NCI-H510A treated with DMSO at 0.1 percent for 48 hours (cell line): ENCODE results near the gene SPATA2L.
"Not testable (repeated sequence)": the region's sequence is repeated elsewhere in the genome, so short reads cannot be mapped to it uniquely, and the experiment has no call there.

Experiments used
- DNase-seq: peaks from one replicate; lab custom pipeline; 2025; lab: John Stamatoyannopoulos, UW

SPATA2L gene

DNA sequence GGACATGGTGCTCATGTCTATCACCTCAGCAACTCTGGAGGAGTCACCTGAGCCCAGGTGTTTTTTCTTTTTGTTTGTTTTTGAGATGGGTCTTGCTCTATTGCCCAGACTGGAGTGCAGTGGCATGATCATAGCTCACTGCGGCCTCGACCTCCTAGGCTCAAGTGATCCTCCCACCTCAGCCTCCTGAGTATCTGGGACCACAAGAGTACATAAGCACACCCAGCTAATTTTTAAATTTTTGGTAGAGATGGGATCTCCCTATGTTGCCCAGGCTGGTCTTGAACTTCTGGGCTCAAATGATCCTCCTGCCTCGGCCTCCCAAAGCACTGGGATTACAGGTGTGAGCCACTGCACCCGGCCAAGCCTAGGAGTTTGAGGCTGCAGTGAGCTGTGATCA lies 11.9 kb downstream of the SPATA2L start:
- DNase-seq: not testable (repeated sequence)

DNA sequence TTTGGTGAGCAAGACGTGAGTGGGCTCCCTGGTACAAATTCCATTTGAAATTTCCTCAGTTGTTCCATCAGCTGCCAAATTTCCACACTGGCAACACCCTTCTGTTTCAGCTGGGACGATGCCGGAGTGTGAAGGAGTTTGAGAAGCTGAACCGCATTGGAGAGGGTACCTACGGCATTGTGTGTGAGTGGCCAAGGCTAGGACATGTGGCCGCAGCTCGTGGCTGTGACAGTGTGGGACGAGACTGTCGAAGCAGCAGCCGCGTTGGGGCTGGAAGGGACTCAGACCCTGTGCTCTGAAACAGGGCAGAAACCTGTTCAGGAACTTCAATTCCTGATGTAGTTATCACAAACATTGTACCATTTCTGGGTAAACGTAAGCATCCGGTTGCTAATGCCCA lies 12.4 kb downstream of the SPATA2L start:
- DNase-seq: no peak

GRCh38 chr16:89688395-89688794 lies 13.1 kb downstream of the SPATA2L start:
- no peak for DNase-seq

- DNase-seq: no peak
These were observed 14.2 kb downstream of the SPATA2L start for GRCh38 chr16:89687092-89687940.

GRCh38 chr16:89686520-89687091 lies 14.9 kb downstream of the SPATA2L start, which contains the start of gene CDK10:
Gene CDK10, plus strand, starts transcription at chr16:89686689. Its CDS starts 22 bp downstream, at chr16:89686711.
- peak; percentile 57 for DNase-seq

DNA sequence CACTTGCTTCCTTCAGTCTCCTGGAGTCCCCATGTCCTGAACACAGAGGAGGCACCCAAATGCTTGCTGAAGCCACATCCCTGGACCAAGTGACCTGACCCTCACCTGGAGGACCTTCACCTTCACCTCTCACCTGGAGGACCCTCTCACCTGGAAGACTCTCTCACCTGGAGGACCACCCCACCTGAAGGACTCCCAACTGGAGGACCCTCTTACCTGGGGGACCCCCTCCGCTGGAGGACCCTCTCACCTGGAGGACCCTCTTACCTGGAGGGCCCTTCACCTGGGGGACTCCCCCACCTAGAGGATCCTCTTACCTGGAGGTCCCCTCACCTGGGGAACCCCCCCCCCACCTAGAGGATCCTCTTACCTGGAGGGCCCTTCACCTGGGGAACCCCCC lies 15.6 kb downstream of the SPATA2L start:
- DNase-seq: no peak

DNA sequence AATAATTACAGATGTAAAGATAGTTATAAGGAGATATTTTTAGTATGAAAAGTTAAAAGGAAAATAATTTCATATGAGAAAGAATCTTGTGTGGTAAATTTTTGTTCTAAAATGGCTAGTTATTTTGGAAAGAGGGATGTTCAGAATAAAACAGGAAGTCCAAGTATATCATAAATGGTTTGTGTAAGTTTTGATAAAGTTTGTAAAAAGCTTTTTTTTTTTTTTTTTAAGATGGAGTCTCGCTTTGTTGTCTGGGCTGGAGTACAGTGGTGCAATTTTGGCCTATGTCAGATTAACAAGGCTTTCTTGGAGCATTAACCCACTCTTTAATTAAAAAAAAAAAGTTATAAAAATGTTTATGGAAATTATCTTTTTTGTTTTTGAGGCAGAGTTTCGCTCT lies 23.2 kb downstream of the SPATA2L start:
- no peak for DNase-seq

GRCh38 chr16:89672177-89672941 lies 29.1 kb downstream of the SPATA2L start:
- DNase-seq: no peak

DNA sequence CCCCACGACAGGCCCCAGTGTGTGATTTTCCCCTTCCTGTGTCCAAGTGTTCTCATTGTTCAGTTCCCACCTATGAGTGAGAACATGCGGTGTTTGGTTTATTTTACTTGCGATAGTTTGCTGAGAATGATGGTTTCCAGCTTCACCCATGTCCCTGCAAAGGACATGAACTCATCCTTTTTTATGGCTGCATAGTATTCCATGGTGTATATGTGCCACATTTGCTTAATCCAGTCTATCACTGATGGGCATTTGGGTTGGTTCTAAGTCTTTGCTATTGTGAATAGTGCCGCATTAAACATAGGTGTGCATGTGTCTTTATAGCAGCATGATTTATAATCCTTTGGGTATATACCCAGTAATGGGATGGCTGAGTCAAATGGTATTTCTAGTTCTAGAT lies 29.9 kb downstream of the SPATA2L start:
- DNase-seq: not testable (repeated sequence)

DNA sequence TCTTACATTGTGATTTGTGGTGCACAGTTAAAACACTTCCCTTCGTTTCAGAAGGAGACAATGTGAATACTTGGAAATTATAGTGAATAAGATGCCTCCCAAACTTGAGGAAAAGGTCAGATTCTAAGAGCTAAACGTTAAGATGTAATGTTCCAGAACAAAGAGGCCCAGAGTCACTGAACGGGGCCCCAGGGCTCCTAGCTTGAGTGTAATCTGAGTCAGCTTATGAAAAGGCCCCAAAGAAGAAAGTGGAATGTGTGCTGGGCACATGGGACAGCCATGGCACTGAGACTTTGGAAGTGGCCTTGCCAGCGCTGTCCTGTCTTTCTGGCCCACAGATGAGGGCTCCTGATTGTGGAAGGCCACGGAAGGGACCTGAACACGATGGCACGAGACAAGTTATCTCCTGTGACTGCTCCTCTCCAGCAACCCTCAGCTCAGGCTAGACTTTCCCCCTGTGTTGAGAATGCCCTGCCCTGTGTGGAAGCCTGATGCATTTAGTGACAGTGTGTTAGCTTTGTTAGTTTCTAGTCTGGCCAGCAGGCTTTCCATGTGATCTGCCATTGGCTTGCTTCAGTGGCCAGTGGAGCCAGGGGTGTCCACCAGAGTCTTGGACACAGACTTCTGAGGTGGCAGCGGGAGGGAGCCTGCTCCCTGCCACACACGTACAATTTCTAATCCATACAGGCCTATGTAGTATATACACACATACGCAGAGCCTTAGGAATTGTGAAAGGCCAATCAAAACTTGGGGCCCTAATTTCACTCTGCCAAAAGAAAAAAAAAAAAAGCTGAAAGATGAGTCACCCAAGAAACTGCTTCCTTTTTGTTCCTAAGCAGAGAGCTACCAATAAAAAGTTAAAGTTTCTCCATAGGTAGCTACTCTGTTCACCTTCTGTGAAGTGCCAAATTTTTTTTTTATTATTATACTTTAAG lies 30.7 kb downstream of the SPATA2L start:
- DNase-seq: no peak

DNA sequence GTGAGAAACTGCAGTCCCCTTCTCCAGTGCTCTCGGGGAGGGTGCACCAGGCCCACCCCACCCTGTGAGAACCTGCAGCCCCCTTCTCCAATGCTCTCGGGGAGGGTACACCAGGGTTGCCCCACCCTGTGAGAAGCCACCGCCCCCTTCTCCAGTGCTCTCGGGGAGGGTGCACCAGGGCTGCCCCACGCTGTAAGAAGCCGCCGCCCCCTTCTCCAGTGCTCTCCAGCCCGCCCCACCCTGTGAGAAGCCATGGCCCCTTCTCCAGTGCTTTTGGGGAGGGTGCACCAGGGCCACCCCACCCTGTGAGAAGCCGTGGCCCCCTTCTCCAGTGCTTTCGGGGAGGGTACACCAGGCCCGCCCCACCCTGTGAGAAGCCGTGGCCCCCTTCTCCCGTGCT lies 31.8 kb downstream of the SPATA2L start:
- no peak for DNase-seq

- no peak for DNase-seq
These were observed 32.7 kb downstream of the SPATA2L start for GRCh38 chr16:89668790-89669158.

DNA sequence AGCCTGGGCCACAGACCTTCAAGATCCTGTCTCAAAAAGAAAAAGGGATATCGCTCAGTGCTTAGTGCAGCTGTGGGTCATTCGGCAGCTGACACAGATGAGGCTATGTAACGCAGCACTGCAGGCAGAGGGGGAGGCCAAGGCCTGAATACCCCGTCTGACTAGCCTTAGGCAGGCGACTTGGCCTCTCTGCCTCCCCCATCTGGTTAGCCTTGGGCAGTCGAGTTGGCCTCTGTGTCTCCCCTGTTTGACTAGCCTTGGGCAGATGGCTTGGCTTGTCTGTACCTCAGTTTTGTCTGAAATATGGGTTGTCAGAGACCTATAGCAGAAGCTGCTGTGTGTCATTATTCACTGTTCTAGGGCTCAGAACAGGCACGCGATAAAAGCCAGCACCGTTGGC lies 33.9 kb downstream of the SPATA2L start:
- DNase-seq: no peak

DNA sequence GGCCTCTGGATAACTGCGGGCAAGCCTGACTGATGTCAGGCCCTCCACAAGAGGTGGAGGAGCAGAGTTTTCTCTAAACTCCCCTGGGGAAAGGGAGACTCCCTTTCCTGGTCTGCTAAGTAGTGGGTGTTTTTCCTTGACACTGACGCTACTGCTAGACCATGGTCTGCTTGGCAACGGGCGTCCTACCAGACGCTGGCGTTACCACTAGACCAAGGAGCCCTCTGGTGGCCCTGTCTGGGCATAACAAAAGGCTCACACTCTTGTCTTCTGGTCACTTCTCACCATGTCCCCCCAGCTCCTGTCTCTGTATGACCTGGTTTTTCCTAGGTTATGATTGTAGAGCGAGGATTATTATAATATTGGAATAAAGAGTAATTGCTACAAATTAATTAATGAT lies 34.5 kb downstream of the SPATA2L start:
- not testable (repeated sequence) for DNase-seq

DNA sequence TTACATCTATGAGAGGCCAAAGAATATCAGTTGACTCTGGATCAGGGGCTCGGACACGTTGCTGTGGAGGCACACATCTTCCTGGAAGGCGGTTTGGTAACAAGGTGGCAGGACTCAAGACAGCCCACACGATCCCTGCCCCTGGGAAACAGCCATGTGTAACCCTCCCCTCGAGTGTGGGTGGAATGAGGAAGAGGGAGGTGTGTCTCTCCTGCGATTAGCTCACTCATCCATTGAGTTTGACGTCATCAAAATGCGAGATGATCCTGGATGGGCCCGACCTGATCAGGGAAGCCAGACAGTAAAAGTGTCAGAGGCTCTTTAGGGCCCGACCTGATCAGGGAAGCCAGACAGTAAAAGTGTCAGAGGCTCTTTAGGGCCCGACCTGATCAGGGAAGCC lies 37.3 kb downstream of the SPATA2L start:
- not testable (repeated sequence) for DNase-seq

DNA sequence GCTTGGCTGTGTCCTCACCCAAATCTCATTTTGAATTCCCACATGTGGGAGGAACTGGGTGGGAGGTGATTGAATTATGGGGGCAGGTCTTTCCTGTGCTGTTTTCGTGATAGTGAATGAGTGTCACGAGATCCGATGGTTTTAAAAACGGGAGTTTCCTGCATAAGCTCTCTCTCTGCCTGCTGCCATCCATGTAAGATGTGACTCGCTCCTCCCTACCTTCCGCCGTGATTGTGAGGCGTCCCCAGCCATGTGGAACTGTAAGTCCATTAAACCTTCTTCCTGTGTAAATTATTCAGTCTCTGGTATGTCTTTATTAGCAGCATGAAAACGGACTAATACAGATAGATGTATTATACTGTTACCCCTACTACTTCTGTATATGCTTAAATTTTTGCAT lies 40.3 kb downstream of the SPATA2L start:
- no peak for DNase-seq

GRCh38 chr16:89660146-89660545 lies 41.4 kb downstream of the SPATA2L start:
- DNase-seq: no peak

GRCh38 chr16:89658221-89658879 lies 43.2 kb downstream of the SPATA2L start:
- no peak for DNase-seq

DNA sequence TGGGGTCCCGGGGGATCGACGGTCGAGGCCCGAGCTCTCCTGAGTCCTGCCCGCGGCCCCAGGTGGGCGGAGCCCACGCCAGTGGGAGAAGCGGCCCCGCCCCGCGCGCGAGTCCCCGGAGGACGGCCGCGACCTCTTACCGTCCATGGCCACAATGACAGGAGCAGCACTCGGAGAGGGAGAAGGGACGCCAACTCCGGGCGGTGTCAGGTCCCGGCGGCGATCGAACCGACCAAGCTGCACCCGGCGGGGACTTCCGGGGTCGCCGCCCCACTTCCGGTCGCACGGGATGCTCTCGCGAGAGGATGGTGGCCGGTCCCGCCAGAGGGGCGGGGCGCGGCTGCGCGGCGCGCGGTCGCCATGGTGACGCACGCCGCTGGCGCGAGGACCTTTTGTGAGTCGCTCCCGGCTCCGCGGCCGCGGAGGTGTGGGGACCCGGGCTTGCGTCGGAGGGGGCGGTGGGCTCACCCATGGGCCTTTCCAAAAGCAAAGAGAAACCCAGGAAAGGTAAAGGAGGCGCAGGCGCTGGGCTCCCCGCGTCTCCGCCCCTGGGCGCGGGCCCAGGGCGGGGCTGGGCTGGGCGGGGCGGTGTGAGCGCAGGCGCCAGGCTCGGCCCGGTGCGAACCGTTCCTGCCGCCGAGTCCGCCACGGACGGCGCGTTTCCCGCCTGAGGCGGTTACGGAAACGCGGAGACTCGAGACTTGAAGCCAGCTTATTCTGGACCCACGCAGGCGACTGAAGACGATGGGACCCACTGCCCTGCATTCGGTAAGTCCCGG lies 43.9 kb downstream of the SPATA2L start, which contains the start of the genes CHMP1A and SPATA33:
CHMP1A (minus strand) TSS at position 267 of the 779 bp plus-strand sequence; CDS start at position 147, 120 bp downstream.
SPATA33 (plus strand) TSS at position 395 of the 779 bp plus-strand sequence; CDS start at position 471, 76 bp downstream.
- peak; percentile 48 for DNase-seq
